ENCODE measurements around the gene CLDN18. TPM values are rescaled to one million over a fixed set of nuclear protein-coding genes. Genes with fewer than 3 reads are reported as not detected.

CLDN18 gene
- total and polyA plus RNA-seq, 2 of the 8 experiments (the other 6 are each of a cell fraction or from before 2014, with no cell fraction given) = not detected

DNA sequence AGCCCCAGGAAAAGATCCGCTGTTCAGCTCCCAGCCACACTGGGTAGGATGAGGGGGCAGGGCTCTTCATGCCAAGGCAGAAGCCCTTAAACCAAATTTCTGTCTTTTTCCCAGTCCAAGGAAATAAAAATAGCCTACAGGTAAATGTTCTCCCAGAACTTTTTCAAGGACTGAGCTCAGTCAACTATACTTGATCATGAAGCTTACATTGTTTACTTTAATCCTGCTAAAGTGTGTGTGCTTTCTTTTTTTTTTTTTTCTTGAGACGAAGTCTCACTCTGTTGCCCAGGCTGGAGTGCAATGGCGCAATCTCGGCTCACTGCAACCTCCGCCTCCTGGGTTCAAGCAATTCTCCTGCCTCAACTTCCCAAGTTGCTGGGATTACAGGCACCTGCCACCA is 17.9 kb downstream of the CLDN18 start:
- Histone ChIP-seq H2BK15ac (ENCODE audit: low read length) (no peak overlapping the region), H3K18ac (ENCODE audit: extremely low read depth, low read length) (no peak overlapping the region), H2BK12ac (ENCODE audit: low read depth, low read length) (no peak overlapping the region), H2AFZ (ENCODE audit: low read length) (no peak overlapping the region), H2AK5ac (ENCODE audit: low read depth, low read length) (no peak overlapping the region), H2BK5ac (ENCODE audit: low read depth, low read length) (no peak overlapping the region), H4K5ac (ENCODE audit: insufficient read length, low read depth, low read length) (no peak overlapping the region), H3K23me2 (ENCODE audit: low read depth, low read length) (no peaks in the 10 kb centered on the region), H3K79me2 (ENCODE audit: control insufficient read depth in 1 of 2, insufficient read depth in 2 of 2, low read length in 2 of 2) (no peaks in the 10 kb centered on the region), H3K27me3 (replicated peaks in 1 of 4; ENCODE audit: control insufficient read depth in 3 of 4, extremely low read depth in 1 of 4, insufficient read depth in 3 of 4, low read length in 3 of 4) (no peaks in the 10 kb centered on the region), H3K4ac (replicated peaks; ENCODE audit: insufficient read length, low read depth, low read length) (no peak overlapping the region), H3K9ac (replicated peaks in 1 of 4; ENCODE audit: extremely low read depth in 1 of 4, low read depth in 3 of 4, low read length in 3 of 4) (no peak overlapping the region), H3K4me3 (ENCODE audit: extremely low read depth in 1 of 4, insufficient read depth in 2 of 4, low read depth in 3 of 4, low read length in 4 of 4) (no peak overlapping the region), H3K14ac (ENCODE audit: insufficient read length) (no peak overlapping the region), H3K27ac (ENCODE audit: low read depth, low read length) (no peak overlapping the region), H3K56ac (replicated peaks; ENCODE audit: insufficient read length, low read depth, low read length) (no peak overlapping the region), H2BK120ac (replicated peaks; ENCODE audit: low read depth, low read length) (no peak overlapping the region), H3K79me1 (ENCODE audit: low read depth, low read length) (no peaks in the 10 kb centered on the region), H2BK20ac (ENCODE audit: low read length) (no peak overlapping the region), H4K8ac (ENCODE audit: extremely low read depth, insufficient read depth, low read length) (no peak overlapping the region), H3K4me2 (ENCODE audit: insufficient read depth in 1 of 2, low read depth in 2 of 2, low read length in 2 of 2) (no peak overlapping the region), H4K91ac (replicated peaks; ENCODE audit: insufficient read length, low read length) (no peak overlapping the region), H4K20me1 (replicated peaks in 1 of 2; ENCODE audit: control insufficient read depth in 1 of 2, insufficient read depth in 2 of 2, low read length in 2 of 2) (no peaks in the 10 kb centered on the region), H3K36me3 (ENCODE audit: control insufficient read depth in 2 of 4, insufficient read depth in 4 of 4, low read length in 3 of 4) (no peaks in the 10 kb centered on the region), H3K9me3 (ENCODE audit: insufficient read depth in 2 of 2, low read depth in 1 of 2, low read length in 1 of 2) (no peaks in the 10 kb centered on the region), H3K23ac (ENCODE audit: insufficient read length) (no peak overlapping the region), H3K4me1 (replicated peaks in 1 of 4; ENCODE audit: control insufficient read depth in 3 of 4, insufficient read depth in 4 of 4, low read length in 3 of 4) (no peaks in the 10 kb centered on the region)
- POLR2A ChIA-PET (ENCODE audit: partially characterized antibody) = no interaction called here
- DNase-seq (ENCODE audit: low read depth in 1 of 2, low spot score in 2 of 2) (no peak), FAIRE-seq (no peak)
- WGBS, 2 experiments (ENCODE audit: extremely low coverage in 1 of 2, insufficient coverage in 1 of 2, insufficient read length in 1 of 2, insufficient replicate concordance in 2 of 2, low coverage in 1 of 2, low lambda C conversion rate in 2 of 2, missing lambda C conversion rate in 1 of 2) = 89% methylated on average over 3 of the region's 5 CpGs; no CpG with 5 or more reads in 1 of the 2 experiments
- no peak for TF ChIP-seq KDM1A (IDR thresholded peaks at IDR 0.05; ENCODE audit: borderline replicate concordance, low read length)
- no peak for TF ChIP-seq CHD1 (IDR thresholded peaks at IDR 0.05; ENCODE audit: low read depth, low read length)
- TF ChIP-seq, protein P1, sequence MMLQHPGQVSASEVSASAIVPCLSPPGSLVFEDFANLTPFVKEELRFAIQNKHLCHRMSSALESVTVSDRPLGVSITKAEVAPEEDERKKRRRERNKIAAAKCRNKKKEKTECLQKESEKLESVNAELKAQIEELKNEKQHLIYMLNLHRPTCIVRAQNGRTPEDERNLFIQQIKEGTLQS (IDR thresholded peaks at IDR 0.05; ENCODE audit: insufficient read depth, low read depth, low read length) = no peak
- no peak for TF ChIP-seq ASH2L (IDR thresholded peaks at IDR 0.05; ENCODE audit: low read length)
- TF ChIP-seq TCF12 (IDR thresholded peaks at IDR 0.05; ENCODE audit: low read depth, low read length) = no peak
- TF ChIP-seq JUND (IDR thresholded peaks at IDR 0.05; ENCODE audit: low read length) = no peak
- TF ChIP-seq SP1 (IDR thresholded peaks at IDR 0.05; ENCODE audit: low read depth, low read length) = no peak
- TF ChIP-seq MAFK (IDR thresholded peaks at IDR 0.05; ENCODE audit: low read depth, low read length) = no peak
- no peak for TF ChIP-seq TAF7 (optimal IDR thresholded peaks at IDR 0.05; ENCODE audit: borderline replicate concordance, low read depth, low read length)
- CTCF ChIA-PET (ENCODE audit: partially characterized antibody) = interaction anchor here (1.2 kb wide), 1 partner anchor 21 kb away, joined by 3 read pairs; no protein-coding TSS in a partner anchor
